Calu3 (cell line): ENCODE measurements around the gene ANP32B. TPM values are rescaled to one million over a fixed set of nuclear protein-coding genes. Genes with fewer than 3 reads are reported as not detected.

Experiments used
- BruUV-seq: library from RNA; stranded (reverse); fragments of 400-500 nt; replicated peaks from 2 replicates; lab custom pipeline; 2021; lab: Mats Ljungman, UMichigan
- CTCF ChIA-PET: fragments of 300-600 bp; sonication (Branson Sonifier 250); formaldehyde crosslinking; loops from one replicate; lab custom pipeline; 2022; ENCODE audit warnings: antibody characterized with exemption; lab: Charles Lee
- DNase-seq: peaks from one replicate; pipeline ENCODE4 v3.0.0; 2022
- H3K27ac Mint-ChIP-seq: one replicate; pipeline ENCODE4 v1.8.0; 2022; ENCODE audit warnings: mixed read lengths; ENCODE audit not compliant: unreplicated experiment
- H3K27me3 Mint-ChIP-seq: one replicate; pipeline ENCODE4 v1.8.0; 2022; ENCODE audit warnings: mixed read lengths; ENCODE audit not compliant: unreplicated experiment
- H3K36me3 Mint-ChIP-seq: one replicate; pipeline ENCODE4 v1.8.0; 2022; ENCODE audit warnings: mild to moderate bottlenecking, moderate library complexity, mixed read lengths; ENCODE audit not compliant: insufficient read depth, unreplicated experiment
- H3K4me1 Mint-ChIP-seq: one replicate; pipeline ENCODE4 v1.8.0; 2022; ENCODE audit warnings: mild to moderate bottlenecking, low read depth, mixed read lengths; ENCODE audit not compliant: unreplicated experiment
- H3K4me3 Mint-ChIP-seq: one replicate; pipeline ENCODE4 v1.8.0; 2022; ENCODE audit warnings: mild to moderate bottlenecking, low read depth, moderate library complexity, mixed read lengths; ENCODE audit not compliant: unreplicated experiment
- H3K9me3 Mint-ChIP-seq: one replicate; pipeline ENCODE4 v1.8.0; 2022; ENCODE audit warnings: low read depth, mixed read lengths; ENCODE audit not compliant: unreplicated experiment
- intact Hi-C: fragments of 100-400 bp; cut with micrococcal nuclease; formaldehyde crosslinking; loops from one replicate; pipeline ENCODE4 v1.10.0; 2022; ENCODE audit not compliant: unreplicated experiment
- total RNA-seq: library from RNA; stranded (reverse); gene quantifications from 2 replicates; pipeline ENCODE4 v1.2.3, GENCODE V29; 2022
- TF ChIP-seq, protein P1 (sequence below): fragments of 200-600 bp; IDR thresholded peaks from one replicate; pipeline ENCODE4 v1.8.0; 2022; ENCODE audit warnings: antibody characterized with exemption; ENCODE audit not compliant: unreplicated experiment

ANP32B gene
- total RNA-seq, 1 experiment from 2014 or later = 135 TPM

DNA sequence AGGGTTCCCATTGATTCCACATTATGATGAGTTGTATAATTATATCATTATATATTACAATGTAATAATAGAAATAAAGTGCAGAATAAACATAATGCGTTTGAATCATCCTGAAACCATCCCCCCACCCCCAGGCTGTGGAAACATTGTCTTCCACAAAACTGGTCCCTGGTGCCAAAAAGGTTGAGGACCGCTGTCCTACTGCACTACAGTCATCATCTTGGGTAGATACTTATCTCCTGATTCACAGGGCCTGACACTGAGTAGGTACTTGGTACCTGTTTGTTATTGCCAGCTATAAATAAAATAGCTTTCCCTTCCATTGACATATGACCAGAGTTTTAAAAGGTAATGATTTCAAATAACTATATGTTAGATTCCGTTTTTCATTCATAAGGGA, 25.6 kb downstream of the ANP32B start:
- H3K4me1 Mint-ChIP-seq = no peaks in the 10 kb centered on the region
- intact Hi-C loops = no loop called here
- H3K4me3 Mint-ChIP-seq = no peak overlapping the region
- no peaks in the 10 kb centered on the region for H3K9me3 Mint-ChIP-seq
- CTCF ChIA-PET = no interaction called here
- H3K36me3 Mint-ChIP-seq = peaks cover 30% of the 10 kb centered on the region
- no TSS peak for BruUV-seq
- TF ChIP-seq, protein P1, sequence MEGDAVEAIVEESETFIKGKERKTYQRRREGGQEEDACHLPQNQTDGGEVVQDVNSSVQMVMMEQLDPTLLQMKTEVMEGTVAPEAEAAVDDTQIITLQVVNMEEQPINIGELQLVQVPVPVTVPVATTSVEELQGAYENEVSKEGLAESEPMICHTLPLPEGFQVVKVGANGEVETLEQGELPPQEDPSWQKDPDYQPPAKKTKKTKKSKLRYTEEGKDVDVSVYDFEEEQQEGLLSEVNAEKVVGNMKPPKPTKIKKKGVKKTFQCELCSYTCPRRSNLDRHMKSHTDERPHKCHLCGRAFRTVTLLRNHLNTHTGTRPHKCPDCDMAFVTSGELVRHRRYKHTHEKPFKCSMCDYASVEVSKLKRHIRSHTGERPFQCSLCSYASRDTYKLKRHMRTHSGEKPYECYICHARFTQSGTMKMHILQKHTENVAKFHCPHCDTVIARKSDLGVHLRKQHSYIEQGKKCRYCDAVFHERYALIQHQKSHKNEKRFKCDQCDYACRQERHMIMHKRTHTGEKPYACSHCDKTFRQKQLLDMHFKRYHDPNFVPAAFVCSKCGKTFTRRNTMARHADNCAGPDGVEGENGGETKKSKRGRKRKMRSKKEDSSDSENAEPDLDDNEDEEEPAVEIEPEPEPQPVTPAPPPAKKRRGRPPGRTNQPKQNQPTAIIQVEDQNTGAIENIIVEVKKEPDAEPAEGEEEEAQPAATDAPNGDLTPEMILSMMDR = no peak
- H3K27me3 Mint-ChIP-seq = no peaks in the 10 kb centered on the region
- no peak overlapping the region for H3K27ac Mint-ChIP-seq
- no peak for DNase-seq

DNA sequence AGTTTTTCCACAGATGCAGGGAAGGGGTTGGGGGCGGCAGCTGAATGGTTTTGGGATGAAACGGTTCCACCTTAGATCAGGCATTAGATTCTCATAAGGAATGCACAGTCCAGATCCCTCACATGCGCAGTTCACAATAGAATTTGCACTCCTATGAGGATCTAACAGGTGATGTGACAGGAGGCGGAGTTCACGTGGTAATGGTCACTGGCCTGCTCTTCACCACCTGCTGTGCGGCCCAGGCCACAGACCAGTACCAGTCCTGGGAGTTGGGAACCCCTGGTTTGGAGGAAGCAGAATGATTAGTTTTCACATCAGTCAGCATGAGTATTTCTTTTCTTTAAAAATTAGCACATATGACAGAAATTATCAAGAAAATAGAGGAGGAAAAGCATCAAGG, 26.3 kb downstream of the ANP32B start:
- intact Hi-C loops = no loop called here
- no peaks in the 10 kb centered on the region for H3K9me3 Mint-ChIP-seq
- H3K27ac Mint-ChIP-seq = no peak overlapping the region
- peaks cover 32% of the 10 kb centered on the region for H3K36me3 Mint-ChIP-seq
- DNase-seq = no peak
- no peaks in the 10 kb centered on the region for H3K4me1 Mint-ChIP-seq
- H3K27me3 Mint-ChIP-seq = no peaks in the 10 kb centered on the region
- TF ChIP-seq, protein P1 = no peak
- CTCF ChIA-PET = no interaction called here
- no TSS peak for BruUV-seq
- no peak overlapping the region for H3K4me3 Mint-ChIP-seq

DNA sequence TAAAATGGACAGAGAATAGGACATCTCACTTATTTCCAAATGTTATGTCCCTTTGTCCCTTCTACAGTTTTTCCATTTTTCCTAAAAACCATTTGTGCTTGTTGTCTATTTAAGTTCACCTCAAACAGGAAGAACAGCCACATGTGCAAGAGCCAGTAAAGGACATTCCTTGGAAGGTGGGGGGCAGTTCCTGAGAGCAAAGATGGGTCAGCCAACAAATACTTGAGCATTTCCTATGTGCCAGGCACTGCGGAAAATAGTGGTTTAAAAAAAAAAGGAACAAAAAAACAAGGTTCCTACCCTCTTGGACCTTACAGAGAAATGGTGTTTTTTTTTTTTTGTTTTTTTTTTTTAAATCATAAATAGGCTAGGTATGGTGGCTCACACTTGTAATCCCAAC, 26.8 kb downstream of the ANP32B start:
- CTCF ChIA-PET = no interaction called here

DNA sequence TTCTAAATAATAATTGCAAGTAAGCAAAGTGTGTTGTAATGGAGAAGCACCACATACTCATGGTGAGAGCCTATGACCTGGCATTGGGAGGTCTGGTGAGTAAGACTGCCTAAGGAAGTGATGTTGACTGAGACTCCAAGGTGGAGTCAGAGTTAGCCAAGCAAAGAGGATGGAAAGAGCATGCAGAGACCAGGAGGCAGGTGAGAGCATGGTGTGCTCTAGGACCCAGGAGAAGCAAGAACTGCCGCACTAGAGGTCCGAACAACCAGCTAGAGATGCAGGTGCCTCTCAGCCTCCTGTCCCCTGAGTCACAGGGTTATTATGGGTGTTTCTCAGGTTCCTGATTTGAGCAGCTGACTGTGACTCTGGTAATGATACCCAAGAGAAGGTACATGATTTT, 27.3 kb downstream of the ANP32B start:
- intact Hi-C loops = no loop called here
- H3K27ac Mint-ChIP-seq = no peak overlapping the region
- no peaks in the 10 kb centered on the region for H3K27me3 Mint-ChIP-seq
- no TSS peak for BruUV-seq
- H3K9me3 Mint-ChIP-seq = no peaks in the 10 kb centered on the region
- no peak for DNase-seq
- peaks cover 42% of the 10 kb centered on the region for H3K36me3 Mint-ChIP-seq
- no peak overlapping the region for H3K4me3 Mint-ChIP-seq
- H3K4me1 Mint-ChIP-seq = no peaks in the 10 kb centered on the region
- CTCF ChIA-PET = no interaction called here
- TF ChIP-seq, protein P1 = no peak

More for the DNA sequence above, 26.8 kb downstream of the ANP32B start:
- Mint-ChIP-seq H3K27me3 (no peaks in the 10 kb centered on the region), H3K4me3 (no peak overlapping the region), H3K36me3 (peaks cover 37% of the 10 kb centered on the region), H3K27ac (no peak overlapping the region), H3K9me3 (no peaks in the 10 kb centered on the region), H3K4me1 (no peaks in the 10 kb centered on the region)
- BruUV-seq = no TSS peak
- intact Hi-C loops = no loop called here
- no peak for DNase-seq
- TF ChIP-seq, protein P1 = no peak
